ENCODE measurements around the gene SAP25.

DNA sequence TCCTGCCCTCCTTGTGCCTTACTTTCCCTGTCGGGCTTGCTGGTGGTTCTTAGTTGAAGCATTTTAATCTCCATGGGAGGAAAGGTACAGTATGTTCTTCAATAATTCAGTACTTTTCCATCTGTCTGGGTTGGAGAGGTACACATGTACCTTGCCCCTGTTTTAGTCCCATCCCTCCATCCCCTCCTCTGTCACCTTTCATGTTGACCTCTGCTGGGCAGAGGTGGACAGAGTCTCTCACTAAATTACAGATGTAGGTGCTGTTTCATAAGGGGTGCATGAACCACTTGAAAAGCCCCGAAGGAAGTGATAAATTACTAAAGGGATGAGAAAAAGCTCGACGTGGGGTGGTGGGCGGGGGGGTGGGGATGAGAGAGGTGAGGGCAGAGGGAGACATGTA lies 29.3 kb downstream of the SAP25 start:
- TF ChIP-seq POLR2A (IDR thresholded peaks at IDR 0.05; ENCODE audit: low read length) (no peak), GATA1 (IDR thresholded peaks at IDR 0.05; ENCODE audit: low read depth, low read length) (no peak)

All from erythroblast (primary cell).